GM21737 (cell line): Measurements from ENCODE around the gene TRPC4AP.
"Not testable (repeated sequence)": the region's sequence is repeated elsewhere in the genome, so short reads cannot be mapped to it uniquely, and the experiment has no call there.

Experiments
- ATAC-seq: cut with Tn5 transposase; IDR thresholded peaks from one replicate; pipeline ENCODE4 v1.9.1; 2021; ENCODE audit warnings: mild to moderate bottlenecking, moderate library complexity; ENCODE audit not compliant: unreplicated experiment

The TRPC4AP gene

GRCh38 chr20:35106827-35107380, 14.3 kb upstream of the TRPC4AP start:
- no peak for ATAC-seq

GRCh38 chr20:35104685-35105295, 12.2 kb upstream of the TRPC4AP start:
- ATAC-seq = no peak

- no peak for ATAC-seq
These were observed 9.0 kb upstream of the TRPC4AP start for GRCh38 chr20:35101620-35102019.

GRCh38 chr20:35093267-35093884, 769 bp upstream of the TRPC4AP start:
- no peak for ATAC-seq

- ATAC-seq = peak; percentile 19
These were observed 637 bp downstream of the TRPC4AP start for GRCh38 chr20:35091816-35092523.

- no peak for ATAC-seq
These were observed 4.1 kb downstream of the TRPC4AP start for GRCh38 chr20:35088231-35089145.

GRCh38 chr20:35087791-35088190, 4.8 kb downstream of the TRPC4AP start:
- ATAC-seq = no peak

- ATAC-seq = no peak
These were observed 5.3 kb downstream of the TRPC4AP start for GRCh38 chr20:35087355-35087754.

- ATAC-seq = no peak
These were observed 7.0 kb downstream of the TRPC4AP start for GRCh38 chr20:35085477-35086225.

GRCh38 chr20:35084998-35085397, 7.6 kb downstream of the TRPC4AP start:
- ATAC-seq = no peak

GRCh38 chr20:35080348-35080642, 12.3 kb downstream of the TRPC4AP start:
- ATAC-seq = not testable (repeated sequence)

GRCh38 chr20:35079472-35080347, 12.9 kb downstream of the TRPC4AP start:
- ATAC-seq = no peak

- no peak for ATAC-seq
These were observed 14.7 kb downstream of the TRPC4AP start for GRCh38 chr20:35077872-35078271.

- ATAC-seq = no peak
These were observed 15.3 kb downstream of the TRPC4AP start for GRCh38 chr20:35077341-35077740.

- not testable (repeated sequence) for ATAC-seq
These were observed 21.0 kb downstream of the TRPC4AP start for GRCh38 chr20:35071436-35072153.

- ATAC-seq = no peak
These were observed 26.4 kb downstream of the TRPC4AP start for GRCh38 chr20:35066194-35066593.

- no peak for ATAC-seq
These were observed 27.4 kb downstream of the TRPC4AP start for GRCh38 chr20:35065181-35065580.

GRCh38 chr20:35063168-35063567, 29.4 kb downstream of the TRPC4AP start:
- ATAC-seq = no peak

- ATAC-seq = no peak
These were observed 30.1 kb downstream of the TRPC4AP start for GRCh38 chr20:35062478-35062877.
